Left colon (tissue), 2 donors: Measurements from ENCODE around the gene ZC3H12D. TPM values are rescaled to one million over a fixed set of nuclear protein-coding genes. Genes with fewer than 3 reads are reported as not detected.

Source experiments
- total RNA-seq, 2 donors: library from RNA; stranded (reverse); fragmentation: NEBNext Ultra II Directional; extraction: Animal tissue kit (Norgen Biotek cat#: 25700); gene quantifications; one replicate each; pipeline ENCODE4 v1.2.1, GENCODE V29; 2021
- donor health status: DM: no; HTN: no; CAD: no.
- donor health status: DM: yes; HTN: yes; CAD: no.

ZC3H12D gene
- total RNA-seq, 2 donors from 2014 or later, result 4.3 to 8.7 TPM

Other genes starting within 250 kb of the ZC3H12D start
- 10 to 100 TPM; 57.7 to 69.5 TPM for gene TAB2, start 167.3 kb downstream of the ZC3H12D start, total RNA-seq
- 1 to 10 TPM; 2.1 to 2.7 TPM for gene SUMO4, start 84.8 kb downstream of the ZC3H12D start, total RNA-seq
- gene PPIL4, start 61.0 kb upstream of the ZC3H12D start, total RNA-seq, result 10 to 100 TPM; 18.6 to 24.3 TPM
- 10 to 100 TPM; 39.4 to 48.1 TPM for gene GINM1, start 81.4 kb upstream of the ZC3H12D start, total RNA-seq
- gene KATNA1, start 163.7 kb upstream of the ZC3H12D start, total RNA-seq, result 10 to 100 TPM; 11.1 to 11.3 TPM
- gene LATS1, start 233.1 kb upstream of the ZC3H12D start, total RNA-seq, result 10 to 100 TPM; 21.7 to 22.7 TPM